ENCODE results near the gene DGKB. TPM values are rescaled to one million over a fixed set of nuclear protein-coding genes. Genes with fewer than 3 reads are reported as not detected.

The DGKB gene
- total RNA-seq, 1 experiment from 2014 or later = 0.08 TPM

DNA sequence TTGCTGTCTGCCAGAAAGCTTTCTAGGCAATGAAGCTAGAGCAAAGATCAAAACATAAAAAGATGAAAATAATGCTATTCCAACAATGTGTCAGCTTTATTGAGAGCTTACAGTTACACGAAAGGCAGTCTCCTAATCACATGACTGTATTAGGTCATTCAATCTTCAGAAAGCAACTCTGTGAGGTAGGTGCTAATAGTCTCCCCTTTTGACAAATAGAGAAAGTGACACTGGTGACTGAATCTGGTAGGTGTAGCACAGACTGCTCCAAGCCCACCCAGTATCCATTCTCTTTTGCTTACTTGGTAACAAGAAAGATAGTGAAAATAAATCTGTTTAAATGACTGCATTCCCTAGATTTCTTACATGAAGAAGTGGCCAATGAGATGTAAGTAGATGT lies 58.8 kb downstream of the DGKB start:
- Histone ChIP-seq H3K27me3 (no peaks in the 10 kb centered on the region), H3K4me3 (no peak overlapping the region), H3K27ac (no peak overlapping the region), H3K36me3 (no peaks in the 10 kb centered on the region), H3K9me3 (replicated peaks) (no peaks in the 10 kb centered on the region), H3K4me1 (no peaks in the 10 kb centered on the region)
- no peak for DNase-seq

DNA sequence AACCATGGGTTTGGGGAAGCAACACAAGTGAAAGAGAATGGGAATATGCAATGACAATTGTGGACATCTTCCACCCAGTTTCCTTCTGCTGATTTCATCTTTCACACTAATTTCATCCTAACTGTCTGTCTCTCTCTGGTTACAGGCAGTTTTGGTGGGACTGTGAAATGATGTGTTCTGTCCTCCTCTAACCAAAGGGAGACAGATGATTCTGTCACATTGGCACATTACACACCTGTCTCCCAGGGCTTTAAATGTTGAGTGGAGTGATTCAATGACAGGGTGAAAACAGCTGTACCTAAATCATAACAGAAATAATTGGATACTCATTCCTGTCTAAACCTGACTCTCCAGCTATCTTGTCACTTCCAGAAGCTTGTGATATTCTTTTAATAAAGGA lies 60.0 kb downstream of the DGKB start:
- peak in 1 of 2 experiments; percentile 20 for DNase-seq
- Histone ChIP-seq H3K4me3 (no peak overlapping the region), H3K4me1 (no peaks in the 10 kb centered on the region), H3K36me3 (no peaks in the 10 kb centered on the region), H3K9me3 (replicated peaks) (no peaks in the 10 kb centered on the region), H3K27me3 (no peaks in the 10 kb centered on the region), H3K27ac (no peak overlapping the region)

DNA sequence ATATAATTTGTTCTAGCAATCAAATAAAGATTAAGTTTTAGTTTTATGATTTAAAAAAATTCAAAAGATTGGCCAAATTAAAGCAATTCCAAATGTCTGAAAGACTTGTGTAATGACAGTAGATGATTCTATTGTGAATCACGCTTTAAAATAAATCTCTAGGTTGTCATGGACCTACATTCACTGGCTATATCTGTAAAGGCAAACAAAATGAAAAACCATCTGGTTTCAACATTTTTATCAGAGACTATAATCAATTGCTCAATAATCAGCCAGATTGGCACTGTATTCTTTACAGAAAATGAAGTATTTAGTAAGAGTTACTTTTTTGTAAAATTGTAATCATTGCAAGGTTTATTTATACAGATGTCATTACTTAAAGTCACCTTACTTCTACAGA lies 60.7 kb downstream of the DGKB start:
- no peaks in the 10 kb centered on the region for H3K36me3 ChIP-seq
- H3K27ac ChIP-seq = no peak overlapping the region
- no peak overlapping the region for H3K4me3 ChIP-seq
- H3K27me3 ChIP-seq = no peaks in the 10 kb centered on the region
- DNase-seq = no peak
- H3K4me1 ChIP-seq = peaks cover 3% of the 10 kb centered on the region
- no peaks in the 10 kb centered on the region for H3K9me3 ChIP-seq (replicated peaks)

DNA sequence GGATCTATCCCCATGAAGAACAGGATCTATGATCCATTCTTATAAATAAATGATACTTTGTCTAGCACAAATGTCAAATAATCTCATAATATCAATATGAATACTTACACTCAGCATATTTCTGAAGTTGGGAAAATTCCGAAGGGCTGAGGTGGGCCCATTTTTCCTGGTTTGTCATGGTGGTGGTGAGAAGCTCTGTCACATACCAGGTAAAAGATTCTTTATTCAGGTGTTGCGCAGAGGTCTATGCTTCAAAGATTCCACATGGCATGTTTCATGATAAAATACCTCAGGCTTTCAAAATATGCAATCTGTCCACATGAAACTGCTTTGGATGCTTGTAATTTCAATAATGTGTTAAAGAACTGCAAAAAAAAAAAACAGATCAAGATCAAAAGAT lies 61.5 kb downstream of the DGKB start:
- Histone ChIP-seq H3K27me3 (no peaks in the 10 kb centered on the region), H3K36me3 (no peaks in the 10 kb centered on the region), H3K9me3 (replicated peaks) (no peaks in the 10 kb centered on the region), H3K4me3 (no peak overlapping the region), H3K27ac (no peak overlapping the region), H3K4me1 (peaks cover 9% of the 10 kb centered on the region)
- no peak for DNase-seq

DNA sequence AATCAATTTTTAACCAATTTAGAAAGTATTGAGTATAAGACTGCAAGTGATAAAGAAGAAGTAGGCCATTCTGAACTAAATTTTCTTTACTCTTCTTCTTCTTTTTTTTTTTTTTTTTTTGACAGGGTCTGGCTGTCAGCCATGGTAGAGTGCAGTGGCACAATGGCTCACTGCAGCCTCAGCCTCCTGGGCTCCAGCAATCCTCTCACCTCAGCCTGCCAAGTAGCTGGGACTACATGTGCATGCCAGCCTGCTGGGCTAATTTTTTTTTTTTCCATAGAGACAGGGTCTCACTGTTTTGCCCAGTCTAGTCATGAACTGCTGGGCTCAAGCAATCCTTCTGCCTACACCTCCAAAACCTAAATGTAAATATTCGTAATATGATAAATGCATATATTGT lies 63.2 kb downstream of the DGKB start:
- peaks cover 18% of the 10 kb centered on the region for H3K4me1 ChIP-seq
- no peak overlapping the region for H3K27ac ChIP-seq
- H3K4me3 ChIP-seq = no peak overlapping the region
- H3K27me3 ChIP-seq = no peaks in the 10 kb centered on the region
- no peak for DNase-seq
- H3K36me3 ChIP-seq = no peaks in the 10 kb centered on the region
- no peaks in the 10 kb centered on the region for H3K9me3 ChIP-seq (replicated peaks)

DNA sequence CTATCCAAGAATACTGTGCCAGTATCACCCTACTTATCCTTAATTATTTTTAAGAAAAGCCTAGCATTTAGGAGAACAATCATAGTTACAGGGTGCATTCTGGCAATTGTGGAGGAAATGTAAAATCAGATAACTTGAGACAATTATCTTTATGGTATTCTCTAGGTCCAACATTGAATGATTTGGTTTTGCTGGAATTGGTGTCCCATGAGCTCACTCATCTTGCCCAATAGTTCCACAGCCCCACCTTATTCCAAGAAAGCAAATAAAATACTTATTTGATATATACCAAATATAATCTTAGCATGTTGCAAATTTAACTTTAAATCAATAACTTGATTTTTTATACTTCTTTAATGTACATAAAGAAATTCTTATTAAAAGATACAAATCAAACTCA lies 65.3 kb downstream of the DGKB start:
- Histone ChIP-seq H3K9me3 (replicated peaks) (no peaks in the 10 kb centered on the region), H3K36me3 (no peaks in the 10 kb centered on the region), H3K4me3 (no peak overlapping the region), H3K27me3 (no peaks in the 10 kb centered on the region), H3K27ac (no peak overlapping the region), H3K4me1 (peaks cover 20% of the 10 kb centered on the region)
- DNase-seq = no peak

DNA sequence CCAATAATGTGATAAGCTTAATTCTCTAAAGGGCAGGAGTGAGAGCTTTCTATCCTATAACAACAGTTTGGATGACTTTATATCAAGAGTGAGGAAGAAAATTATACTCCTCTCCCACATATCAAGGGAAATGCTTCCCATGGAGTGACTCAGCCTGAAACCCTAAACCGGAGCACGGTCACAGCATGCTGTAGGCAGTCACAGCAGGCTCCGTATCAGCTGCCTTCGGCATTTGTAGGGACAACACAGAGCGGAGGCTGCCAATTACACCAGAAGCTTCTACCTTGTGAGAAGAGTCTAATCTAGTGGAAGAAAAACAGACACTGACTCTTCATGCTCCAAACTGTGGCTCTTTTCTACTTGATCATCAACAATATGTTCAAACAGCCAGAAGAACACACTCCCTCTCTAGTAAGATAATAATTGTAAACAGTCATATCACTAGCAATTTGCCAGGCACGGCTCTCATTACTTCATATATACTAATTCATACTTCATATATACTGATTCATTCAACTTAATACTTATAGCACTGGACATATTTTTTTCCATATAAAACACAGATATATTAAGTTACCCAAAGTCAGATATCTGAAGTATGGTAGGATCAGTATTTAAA lies 65.9 kb downstream of the DGKB start:
- H3K36me3 ChIP-seq = no peaks in the 10 kb centered on the region
- peak; percentile 74 to 81 for DNase-seq
- H3K9me3 ChIP-seq (replicated peaks) = no peaks in the 10 kb centered on the region
- peak overlapping the region; percentile 3; the same call in 1 of the 2 replicates for H3K4me3 ChIP-seq
- H3K27ac ChIP-seq = peak overlapping the region; percentile 29
- no peaks in the 10 kb centered on the region for H3K27me3 ChIP-seq
- H3K4me1 ChIP-seq = peaks cover 20% of the 10 kb centered on the region

DNA sequence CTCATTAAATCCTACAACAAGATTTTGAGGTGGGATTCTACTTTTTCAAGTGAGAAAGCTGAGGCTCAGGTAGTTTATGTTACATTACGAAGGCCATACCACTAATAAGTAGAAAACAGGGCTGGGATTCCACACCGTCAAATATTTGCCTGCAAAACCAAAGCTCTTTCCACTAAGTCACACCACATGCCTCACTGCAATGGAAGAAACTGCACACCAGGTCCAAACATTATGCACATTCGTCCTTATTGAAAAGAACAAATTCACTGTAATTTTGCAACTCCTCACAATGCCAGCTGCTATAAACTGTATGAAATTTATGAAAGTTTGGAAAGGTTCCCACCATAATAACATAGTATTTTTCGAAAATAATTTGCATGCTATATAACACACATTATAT lies 66.5 kb downstream of the DGKB start:
- no peaks in the 10 kb centered on the region for H3K36me3 ChIP-seq
- H3K27ac ChIP-seq = peak overlapping the region; percentile 29
- no peaks in the 10 kb centered on the region for H3K9me3 ChIP-seq (replicated peaks)
- peaks cover 20% of the 10 kb centered on the region for H3K4me1 ChIP-seq
- DNase-seq = peak in 1 of 2 experiments; percentile 10
- H3K27me3 ChIP-seq = no peaks in the 10 kb centered on the region
- H3K4me3 ChIP-seq = no peak overlapping the region

DNA sequence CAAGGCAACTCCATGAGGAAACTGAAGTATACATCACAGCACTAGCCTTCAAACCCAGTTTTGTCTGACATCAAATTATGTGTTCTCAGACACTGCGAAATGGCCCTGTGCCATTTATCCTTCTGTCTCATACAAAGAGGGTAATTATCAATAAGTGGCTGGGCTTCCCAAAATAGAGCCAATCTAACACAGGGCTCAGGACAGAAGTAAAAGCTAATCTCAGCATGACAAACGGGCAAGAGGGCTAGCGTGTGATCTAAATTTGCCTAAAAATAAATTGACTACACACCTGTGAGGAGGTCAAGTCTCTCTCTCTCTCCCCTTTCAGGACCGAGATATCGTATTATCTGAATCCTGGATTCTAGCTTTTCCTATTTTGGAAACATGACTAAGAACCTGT lies 67.2 kb downstream of the DGKB start:
- H3K27me3 ChIP-seq = no peaks in the 10 kb centered on the region
- peak overlapping the region; percentile 36 for H3K27ac ChIP-seq
- no peak overlapping the region for H3K4me3 ChIP-seq
- no peaks in the 10 kb centered on the region for H3K36me3 ChIP-seq
- no peaks in the 10 kb centered on the region for H3K9me3 ChIP-seq (replicated peaks)
- DNase-seq = no peak
- peaks cover 20% of the 10 kb centered on the region for H3K4me1 ChIP-seq

DNA sequence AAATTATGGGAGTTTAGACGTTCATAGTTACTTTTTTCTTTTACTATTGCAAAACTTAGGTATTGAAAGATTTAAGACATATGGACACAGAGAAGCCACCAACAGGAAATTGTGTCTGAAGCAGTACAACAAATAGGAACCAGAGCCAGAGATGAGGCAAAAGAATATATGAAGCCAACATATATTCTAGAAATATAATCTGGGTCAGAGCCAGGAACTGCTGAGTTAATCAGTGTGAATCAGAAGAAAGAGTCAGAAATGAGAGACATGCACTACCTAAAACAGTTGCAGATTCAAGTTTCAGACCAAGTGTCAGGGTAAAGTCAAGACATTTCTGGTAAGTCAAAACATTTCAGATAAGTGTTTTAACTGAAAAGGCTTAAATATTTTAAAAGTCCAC lies 67.7 kb downstream of the DGKB start:
- no peak overlapping the region for H3K4me3 ChIP-seq
- H3K4me1 ChIP-seq = peaks cover 20% of the 10 kb centered on the region
- no peaks in the 10 kb centered on the region for H3K27me3 ChIP-seq
- H3K27ac ChIP-seq = peak overlapping the region; percentile 36
- peak in 1 of 2 experiments; percentile 9 for DNase-seq
- H3K36me3 ChIP-seq = no peaks in the 10 kb centered on the region
- H3K9me3 ChIP-seq (replicated peaks) = no peaks in the 10 kb centered on the region

DNA sequence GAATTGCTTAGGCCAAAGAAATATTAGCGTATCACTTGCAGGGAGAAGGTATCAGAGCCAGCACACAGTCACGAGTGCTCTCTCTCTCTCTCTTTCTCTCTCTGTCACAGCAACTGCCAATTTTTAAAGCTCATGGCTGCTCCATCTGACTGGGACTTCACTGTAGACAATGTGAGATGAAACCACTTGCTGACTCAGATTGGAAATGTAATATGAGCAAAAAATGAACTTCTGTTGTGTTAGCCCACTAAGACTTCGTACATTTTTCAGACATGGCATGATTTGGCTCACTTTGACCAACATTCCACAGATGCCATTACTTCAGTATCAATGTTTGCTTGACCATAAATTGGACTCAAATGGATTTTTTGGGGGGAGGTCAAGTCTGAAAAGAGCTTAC lies 68.1 kb downstream of the DGKB start:
- H3K4me1 ChIP-seq = peaks cover 20% of the 10 kb centered on the region
- peak overlapping the region; percentile 36 for H3K27ac ChIP-seq
- no peaks in the 10 kb centered on the region for H3K27me3 ChIP-seq
- peak; percentile 16 to 45 for DNase-seq
- H3K36me3 ChIP-seq = no peaks in the 10 kb centered on the region
- H3K9me3 ChIP-seq (replicated peaks) = no peaks in the 10 kb centered on the region
- H3K4me3 ChIP-seq = no peak overlapping the region

DNA sequence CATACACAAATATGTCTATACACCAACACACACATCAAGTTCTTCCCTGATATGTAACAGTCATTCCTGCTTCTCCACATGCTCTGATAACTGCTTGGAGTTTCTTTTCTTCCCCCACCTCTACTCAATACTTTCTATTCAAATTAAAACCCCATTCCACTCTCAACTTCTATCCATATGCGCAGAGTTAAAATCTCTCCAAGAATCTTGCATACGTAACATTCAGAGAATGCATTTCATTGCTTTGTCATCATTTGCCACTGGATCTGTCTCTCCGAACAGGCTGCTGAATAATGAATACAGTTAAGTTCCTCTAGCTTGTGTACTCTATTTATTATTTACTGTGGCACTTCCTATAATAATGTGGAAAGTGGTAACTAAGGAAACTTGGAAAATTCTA lies 68.8 kb downstream of the DGKB start:
- H3K27me3 ChIP-seq = no peaks in the 10 kb centered on the region
- H3K4me3 ChIP-seq = no peak overlapping the region
- no peak for DNase-seq
- peaks cover 20% of the 10 kb centered on the region for H3K4me1 ChIP-seq
- no peaks in the 10 kb centered on the region for H3K9me3 ChIP-seq (replicated peaks)
- no peaks in the 10 kb centered on the region for H3K36me3 ChIP-seq
- 0 out of 2 replicates have a peak overlapping the region, but pooled peaks have one; percentile 36 for H3K27ac ChIP-seq

DNA sequence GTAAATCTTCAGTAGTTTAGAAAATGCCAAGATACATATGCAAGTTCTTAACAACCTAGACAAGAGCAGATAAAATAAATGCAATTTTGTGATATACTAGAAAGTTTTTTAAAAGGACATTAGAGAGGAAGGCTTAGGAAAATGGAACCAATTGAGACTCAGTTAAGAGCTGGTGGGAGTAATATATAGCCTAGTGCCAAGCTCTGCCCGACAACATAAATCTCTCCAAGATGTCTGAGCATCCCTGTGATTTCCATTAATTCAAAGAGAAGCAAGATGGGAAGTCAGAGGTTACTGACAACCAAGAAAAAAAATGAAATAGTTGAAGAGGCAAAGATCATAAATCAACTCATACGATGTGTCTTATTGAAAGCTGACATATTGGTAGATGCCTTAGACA lies 74.5 kb downstream of the DGKB start:
- no peaks in the 10 kb centered on the region for H3K36me3 ChIP-seq
- no peaks in the 10 kb centered on the region for H3K27me3 ChIP-seq
- H3K9me3 ChIP-seq (replicated peaks) = no peaks in the 10 kb centered on the region
- H3K4me1 ChIP-seq = no peaks in the 10 kb centered on the region
- no peak overlapping the region for H3K4me3 ChIP-seq
- no peak overlapping the region for H3K27ac ChIP-seq
- DNase-seq = no peak

DNA sequence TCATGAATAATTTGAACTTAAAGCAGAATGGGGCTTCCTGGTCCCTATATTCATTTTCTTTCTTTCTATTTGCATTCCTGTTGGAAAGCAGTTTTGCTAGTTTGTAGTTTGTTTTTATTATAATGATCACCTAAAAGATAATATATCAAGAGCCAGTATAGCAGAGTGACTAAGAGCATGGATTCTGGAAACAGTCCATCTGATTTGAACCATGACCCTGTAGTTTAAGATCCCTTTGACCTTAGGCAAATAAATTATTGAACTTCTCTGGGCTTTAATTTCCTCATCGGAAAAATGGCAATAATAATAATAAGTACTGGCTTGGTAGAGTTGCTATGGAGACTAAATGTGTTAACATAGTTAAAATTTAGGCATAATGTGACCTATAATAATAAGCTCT lies 76.1 kb downstream of the DGKB start:
- Histone ChIP-seq H3K4me1 (no peaks in the 10 kb centered on the region; the same call in 1 of the 2 replicates), H3K9me3 (replicated peaks) (no peaks in the 10 kb centered on the region)
- DNase-seq = no peak

DNA sequence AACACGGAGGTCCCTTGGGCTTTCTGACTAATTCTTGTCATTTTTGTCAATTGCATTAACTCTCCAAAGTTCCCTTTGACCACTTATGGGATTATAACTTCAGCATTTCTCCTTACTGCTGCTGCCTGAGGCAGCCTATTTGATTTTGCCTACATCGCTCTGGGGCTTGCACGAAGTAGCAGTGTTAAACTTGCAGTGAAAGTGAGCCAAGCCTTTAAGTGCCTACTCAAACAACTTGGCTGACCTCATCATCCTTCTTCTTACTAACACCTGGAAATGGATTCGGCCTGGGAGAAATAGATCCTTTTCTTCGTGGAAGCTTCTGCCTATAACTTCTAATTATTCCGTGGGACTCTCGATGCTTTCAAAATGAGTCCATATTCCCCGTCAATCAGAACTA lies 76.6 kb downstream of the DGKB start:
- Histone ChIP-seq H3K4me3 (no peak overlapping the region), H3K4me1 (no peaks in the 10 kb centered on the region; the same call in 1 of the 2 replicates), H3K27ac (no peak overlapping the region), H3K36me3 (no peaks in the 10 kb centered on the region), H3K27me3 (no peaks in the 10 kb centered on the region), H3K9me3 (replicated peaks) (no peaks in the 10 kb centered on the region)
- DNase-seq = no peak

More for the DNA sequence above, 76.1 kb downstream of the DGKB start:
- Histone ChIP-seq H3K27me3 (no peaks in the 10 kb centered on the region), H3K27ac (no peak overlapping the region), H3K4me3 (no peak overlapping the region), H3K36me3 (no peaks in the 10 kb centered on the region)

DNA sequence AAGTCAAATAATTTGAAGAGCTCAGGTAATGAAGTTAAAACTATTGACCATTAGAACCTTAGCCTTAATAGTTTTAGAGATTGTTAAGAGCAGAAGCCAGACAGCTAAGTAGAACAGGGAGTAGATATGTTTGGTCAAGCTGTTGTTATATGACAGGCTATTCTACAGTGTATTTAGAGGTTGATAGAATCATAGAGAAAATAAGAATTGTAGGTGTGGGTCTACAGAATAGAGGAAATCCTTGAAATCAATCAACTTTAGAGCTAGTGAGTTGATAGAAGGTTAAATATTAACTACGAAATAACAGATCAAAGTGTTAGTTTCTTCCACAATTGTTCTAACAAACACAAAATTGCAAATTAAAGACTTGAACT lies 80.1 kb downstream of the DGKB start:
- H3K27me3 ChIP-seq = no peaks in the 10 kb centered on the region
- no peaks in the 10 kb centered on the region; the same call in 1 of the 2 replicates for H3K4me1 ChIP-seq
- H3K27ac ChIP-seq = no peak overlapping the region
- H3K36me3 ChIP-seq = no peaks in the 10 kb centered on the region
- H3K9me3 ChIP-seq (replicated peaks) = no peaks in the 10 kb centered on the region
- no peak overlapping the region for H3K4me3 ChIP-seq
- DNase-seq = no peak
